GM21526 (cell line): ENCODE measurements around the gene SLC6A2.
A peak's percentile ranks its signal among the peaks of the same experiment; 100 is the strongest.
"Not testable (repeated sequence)": the region's sequence is repeated elsewhere in the genome, so short reads cannot be mapped to it uniquely, and the experiment has no call there.

Experiments used
- ATAC-seq: cut with Tn5 transposase; IDR thresholded peaks from one replicate; pipeline ENCODE4 v1.9.1; 2021; ENCODE audit warnings: moderate library complexity; ENCODE audit not compliant: unreplicated experiment, low FRiP score

SLC6A2 gene

DNA sequence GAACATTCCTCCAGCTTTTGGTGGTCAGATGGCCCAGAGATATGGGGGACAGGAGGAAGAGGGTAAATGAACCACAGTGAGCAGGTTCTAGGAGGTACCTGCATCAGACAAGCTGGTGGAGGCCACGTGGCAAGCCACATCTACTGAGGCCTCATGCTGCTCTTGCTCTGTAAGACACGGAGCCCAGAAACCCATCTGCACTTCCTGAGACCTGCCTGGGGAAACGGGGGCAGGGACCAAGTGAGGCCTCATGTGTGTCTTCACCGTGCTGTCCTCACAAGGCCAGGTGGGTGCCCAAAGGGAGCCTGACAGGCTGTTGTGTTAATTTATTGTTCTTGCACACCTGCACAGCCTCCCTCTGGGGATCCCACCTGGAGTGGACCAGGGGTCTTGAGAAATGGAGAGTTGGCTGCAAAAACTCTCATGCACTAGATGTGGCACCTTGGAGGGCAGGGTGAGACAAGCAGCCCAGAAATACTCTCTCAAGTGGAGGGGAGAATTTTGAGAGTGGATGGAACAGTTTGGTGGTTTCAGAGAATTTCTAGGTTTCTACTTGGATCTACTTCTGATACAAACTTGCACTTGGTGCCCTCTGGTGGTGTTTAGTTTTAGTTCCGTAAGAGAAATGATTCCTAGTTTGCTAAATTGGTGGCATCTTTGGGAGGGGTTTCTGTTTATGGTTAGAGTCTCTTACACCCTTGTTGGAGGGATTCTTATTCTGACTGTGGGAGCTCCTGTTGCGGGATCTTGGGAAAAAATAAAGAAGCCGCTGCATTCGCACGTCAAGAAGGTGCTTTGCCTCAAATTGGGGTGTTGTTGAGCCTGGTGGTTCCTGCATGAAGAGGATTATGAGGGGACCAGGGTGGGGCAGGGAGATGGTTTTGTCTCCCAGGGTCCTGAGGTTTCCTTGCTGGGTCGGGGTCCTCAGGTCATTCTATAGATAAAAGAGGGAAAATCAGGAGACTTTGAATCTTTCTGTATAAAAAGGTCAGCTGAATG lies 47.5 kb downstream of the SLC6A2 start:
- ATAC-seq, result no peak

DNA sequence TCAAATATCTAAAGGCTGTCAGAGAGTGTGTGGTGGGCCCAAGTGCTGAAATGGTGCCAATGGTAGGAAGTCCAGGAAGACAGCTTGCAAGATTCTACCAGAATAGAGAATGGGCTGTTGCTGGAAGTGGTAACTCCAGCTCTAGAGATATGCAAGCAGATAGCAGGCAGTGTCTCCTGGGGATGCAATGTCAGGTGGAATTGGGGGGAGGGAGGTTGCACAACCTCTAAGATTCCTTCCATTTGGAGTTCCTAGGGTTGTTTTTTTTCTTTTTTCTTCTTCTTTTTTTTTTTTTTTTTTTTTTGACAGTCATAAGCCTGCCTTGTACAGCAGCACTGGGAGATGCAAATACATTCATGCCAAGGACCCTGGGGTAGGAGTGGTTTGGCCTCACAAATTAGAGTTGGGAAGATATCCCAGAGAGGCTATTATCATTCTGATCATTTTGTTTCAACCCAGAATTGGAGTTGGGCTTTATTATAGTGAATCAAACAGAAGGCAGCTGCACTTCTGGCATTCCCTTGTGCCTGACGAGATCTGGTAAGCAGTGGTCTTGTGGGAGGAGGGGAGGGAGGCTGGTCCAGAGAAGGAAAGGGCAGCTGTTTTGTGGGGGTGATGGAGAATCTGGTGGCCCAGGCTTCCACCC lies 51.1 kb downstream of the SLC6A2 start:
- no peak for ATAC-seq

DNA sequence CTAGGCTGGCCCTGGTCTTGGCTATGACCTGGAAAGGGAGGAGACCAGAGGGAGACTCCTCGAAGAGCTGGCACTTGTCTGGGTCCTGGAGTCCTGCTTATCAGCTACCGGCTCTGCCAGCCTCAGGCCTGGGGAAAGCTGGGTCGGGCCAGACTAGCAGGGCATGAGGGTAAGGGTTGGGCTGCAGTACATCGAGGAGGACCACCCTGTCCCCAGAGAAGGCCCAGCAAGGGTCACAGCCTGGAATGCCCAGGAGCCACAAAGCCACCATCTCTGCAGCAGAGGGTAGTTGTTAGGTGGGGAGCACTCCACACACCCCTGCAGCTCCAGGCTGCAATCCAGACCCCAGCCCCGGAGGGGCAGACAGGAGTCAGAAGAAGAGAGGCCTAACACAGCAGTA lies 54.0 kb downstream of the SLC6A2 start:
- no peak for ATAC-seq

DNA sequence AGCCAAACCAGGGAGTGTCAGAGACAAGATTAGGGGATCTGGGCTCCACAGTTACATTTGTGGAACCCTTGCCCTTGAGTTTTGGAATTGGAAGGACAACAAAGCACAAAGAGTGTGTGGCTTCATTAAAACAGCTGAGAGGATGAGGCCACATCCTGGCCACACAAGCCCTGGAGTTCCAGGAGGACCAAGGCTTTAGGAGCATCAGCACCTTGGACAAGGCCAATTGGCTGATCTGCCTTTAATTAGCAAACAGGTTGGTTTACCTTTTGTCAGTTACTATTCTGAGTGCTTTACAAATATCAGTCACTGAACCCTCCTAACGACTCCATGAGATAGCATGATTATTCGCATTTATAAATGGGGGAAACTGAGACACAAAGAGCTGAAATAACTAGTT lies 54.7 kb downstream of the SLC6A2 start:
- no peak for ATAC-seq

DNA sequence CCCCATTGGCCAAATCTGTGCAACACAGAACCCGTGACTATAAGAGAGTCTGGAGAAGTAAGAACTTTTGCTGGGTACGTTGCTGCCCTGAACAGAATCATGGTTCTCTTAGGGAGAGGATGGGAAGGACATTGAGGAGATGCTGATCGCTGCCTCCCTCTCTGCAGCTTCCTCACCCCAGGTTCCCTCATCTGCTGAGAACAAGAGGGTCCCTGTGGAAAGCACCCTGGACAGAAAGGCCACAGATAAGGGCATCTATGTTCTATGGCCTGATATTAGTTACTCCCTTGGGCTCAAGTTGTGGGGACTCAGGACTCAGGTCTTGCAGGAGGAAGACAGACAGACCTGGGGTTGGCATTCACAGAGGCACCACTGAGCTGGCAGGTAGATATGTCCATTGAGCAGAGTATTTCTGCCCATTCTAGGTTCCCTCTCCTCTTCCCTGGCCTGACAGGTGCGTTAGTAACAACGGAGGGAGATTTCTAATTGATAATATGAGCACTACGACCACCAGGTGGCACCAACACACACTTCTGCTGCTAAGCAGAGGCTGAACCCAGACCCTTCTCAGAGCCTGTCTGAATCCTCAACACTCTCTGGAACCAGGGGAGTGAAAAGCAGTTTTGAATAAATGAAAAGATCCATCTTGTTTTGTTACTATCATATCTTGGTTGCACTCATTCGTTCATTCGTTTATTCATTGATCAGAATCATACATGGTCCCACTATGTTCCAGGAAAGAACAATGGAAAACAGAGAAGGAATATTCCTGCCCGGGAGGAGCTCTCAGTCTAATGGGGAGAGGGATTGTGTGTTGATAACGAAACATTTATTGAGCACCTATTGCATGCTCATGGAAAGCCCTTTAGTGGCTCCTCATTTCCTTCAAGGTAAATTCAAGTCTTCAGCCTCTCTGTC lies 56.4 kb downstream of the SLC6A2 start:
- ATAC-seq, result peak; percentile 63

DNA sequence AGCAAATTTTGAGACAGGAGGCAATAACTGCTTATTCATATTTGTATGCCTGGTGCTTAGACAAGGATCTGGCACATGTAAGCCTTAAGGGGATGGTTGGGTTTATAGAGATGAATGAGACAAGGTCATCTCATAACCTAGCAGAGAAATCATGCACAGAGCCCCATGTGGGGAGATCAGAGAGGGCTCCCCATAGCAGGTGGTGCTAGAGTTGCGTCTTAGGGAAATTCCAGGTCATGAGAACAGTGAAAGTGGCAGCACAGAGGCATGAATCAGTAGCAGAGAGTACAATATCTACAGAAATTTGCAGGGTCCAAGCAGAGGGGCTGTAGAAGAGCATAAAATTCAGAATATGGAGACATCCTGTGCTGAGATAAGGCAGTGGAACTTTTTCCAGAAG lies 57.3 kb downstream of the SLC6A2 start:
- no peak for ATAC-seq

DNA sequence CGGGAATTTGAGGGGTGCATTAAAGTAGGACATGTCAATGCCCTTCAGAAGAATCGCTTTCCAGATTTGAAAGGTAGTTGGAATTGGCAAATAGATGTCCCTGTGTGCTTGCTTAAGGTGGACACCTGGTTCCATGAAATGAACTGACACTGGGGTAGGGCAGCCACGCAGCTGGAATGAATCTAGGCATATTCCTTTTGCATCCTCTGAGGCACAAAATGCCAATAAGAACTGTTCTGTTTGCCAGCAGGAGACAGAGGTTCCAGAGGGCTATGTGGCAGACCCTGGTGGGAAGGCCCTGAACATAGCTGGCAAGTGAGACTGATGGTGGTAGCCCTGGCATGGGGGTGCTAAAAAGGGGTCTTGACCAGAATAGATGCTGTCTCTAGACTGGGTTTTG lies 61.5 kb downstream of the SLC6A2 start:
- no peak for ATAC-seq

DNA sequence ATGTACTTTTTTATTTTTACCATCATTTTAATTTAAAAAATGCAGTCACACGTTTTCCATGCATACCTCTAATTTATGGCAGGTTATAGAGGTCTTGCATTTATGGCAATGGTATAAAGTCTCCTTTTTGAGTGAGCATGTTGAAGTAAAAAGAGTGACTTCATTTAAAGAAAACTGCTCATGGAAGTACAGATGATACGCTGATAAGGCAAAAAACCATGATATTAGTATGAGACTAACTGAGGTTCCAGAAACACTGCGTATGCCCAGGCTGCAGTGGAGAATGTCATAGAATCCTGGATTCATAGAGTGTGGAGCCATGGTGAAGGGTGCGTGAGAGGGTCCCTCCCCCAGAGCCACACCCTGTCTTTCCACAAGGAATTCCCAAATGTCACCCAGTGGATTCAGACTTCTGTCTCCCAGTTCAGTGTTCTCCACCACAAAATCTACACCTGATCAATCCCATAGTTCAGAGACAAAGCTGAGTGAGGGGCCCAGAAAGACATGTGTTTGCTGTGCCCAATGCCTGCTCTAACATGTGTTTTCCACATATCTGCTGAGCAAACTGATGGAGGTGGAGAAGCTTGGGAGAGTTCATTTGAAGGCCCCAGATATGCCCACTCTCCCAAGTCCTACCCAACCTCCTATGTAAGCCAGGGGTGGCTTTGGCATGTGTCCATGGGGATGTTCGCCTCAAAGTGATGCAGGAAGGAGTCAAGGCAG lies 69.4 kb downstream of the SLC6A2 start:
- ATAC-seq, result no peak

DNA sequence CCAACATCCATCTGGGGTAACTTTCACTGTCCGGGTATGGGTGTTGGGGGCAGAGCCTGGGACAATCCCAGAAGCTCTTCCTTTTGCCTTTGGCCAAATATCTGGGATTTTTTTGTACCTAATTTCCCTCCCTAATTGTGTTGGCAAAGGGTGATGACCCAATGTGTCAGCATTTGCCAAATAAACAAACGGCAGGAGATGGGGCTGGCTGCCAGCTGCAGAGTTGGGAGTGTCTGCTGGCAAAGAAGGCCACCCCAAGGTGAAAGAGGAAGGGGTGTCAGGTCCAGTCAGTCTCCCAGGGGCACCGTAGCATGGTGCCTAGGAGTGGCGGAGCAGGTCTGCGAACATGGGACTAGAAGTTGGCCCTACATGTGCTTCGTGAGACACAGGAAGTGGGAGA lies 73.0 kb downstream of the SLC6A2 start:
- no peak for ATAC-seq

DNA sequence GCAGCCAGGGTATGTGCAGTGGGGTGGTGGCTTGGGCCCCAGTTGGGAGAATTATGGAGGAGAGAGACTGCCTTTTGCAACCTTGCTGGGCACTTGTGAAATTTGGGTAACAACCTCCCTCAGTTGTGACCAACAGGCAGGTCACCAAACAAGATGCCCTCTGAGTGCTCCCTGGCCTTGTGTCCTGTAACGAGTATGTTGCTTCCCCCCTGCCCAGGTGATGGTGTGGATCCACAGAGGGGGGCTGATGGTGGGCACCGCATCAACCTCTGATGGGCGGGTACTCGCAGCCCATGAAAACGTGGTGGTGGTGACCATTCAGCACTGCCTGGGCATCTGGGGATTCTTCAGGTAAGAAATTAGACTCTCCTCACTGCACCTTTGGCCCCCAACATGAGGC lies 74.3 kb downstream of the SLC6A2 start:
- no peak for ATAC-seq

DNA sequence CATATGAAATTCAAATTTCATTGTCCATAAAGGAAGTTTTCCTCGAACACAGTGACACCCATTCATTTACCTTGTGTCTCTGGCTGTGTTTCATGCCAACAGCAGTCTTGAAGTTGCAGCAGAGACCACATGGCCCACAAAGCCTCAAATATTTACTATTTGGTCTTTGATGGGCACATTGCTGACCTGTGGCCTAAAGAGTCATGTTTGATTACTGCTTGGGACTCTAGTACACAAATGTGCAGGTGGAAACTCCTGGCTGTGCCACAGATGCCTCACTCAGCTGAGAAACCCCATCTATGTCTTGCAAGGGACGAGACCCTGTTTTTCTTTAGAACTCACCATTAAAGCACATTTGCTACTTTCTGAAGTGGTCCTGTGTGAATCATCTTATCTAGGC lies 76.7 kb downstream of the SLC6A2 start:
- no peak for ATAC-seq

DNA sequence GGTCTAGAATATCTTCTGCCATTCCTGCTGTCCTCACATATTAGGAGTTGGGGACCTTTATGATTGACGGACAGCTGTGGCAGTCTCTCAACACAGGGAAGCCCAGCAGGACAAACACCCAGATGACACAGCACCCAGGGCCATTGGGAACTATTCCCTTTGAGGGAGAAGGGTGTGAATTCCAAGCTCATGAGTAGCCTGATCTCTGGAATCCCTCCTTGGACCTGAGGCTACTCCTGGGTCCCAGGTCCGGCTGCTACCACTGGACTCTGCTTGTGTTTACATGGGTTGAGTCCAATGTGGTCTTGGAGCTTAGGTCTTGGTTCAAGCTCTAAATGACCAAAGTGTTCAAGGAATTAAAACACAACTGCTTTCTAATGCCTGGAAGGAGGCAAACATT lies 78.9 kb downstream of the SLC6A2 start:
- ATAC-seq, result no peak

DNA sequence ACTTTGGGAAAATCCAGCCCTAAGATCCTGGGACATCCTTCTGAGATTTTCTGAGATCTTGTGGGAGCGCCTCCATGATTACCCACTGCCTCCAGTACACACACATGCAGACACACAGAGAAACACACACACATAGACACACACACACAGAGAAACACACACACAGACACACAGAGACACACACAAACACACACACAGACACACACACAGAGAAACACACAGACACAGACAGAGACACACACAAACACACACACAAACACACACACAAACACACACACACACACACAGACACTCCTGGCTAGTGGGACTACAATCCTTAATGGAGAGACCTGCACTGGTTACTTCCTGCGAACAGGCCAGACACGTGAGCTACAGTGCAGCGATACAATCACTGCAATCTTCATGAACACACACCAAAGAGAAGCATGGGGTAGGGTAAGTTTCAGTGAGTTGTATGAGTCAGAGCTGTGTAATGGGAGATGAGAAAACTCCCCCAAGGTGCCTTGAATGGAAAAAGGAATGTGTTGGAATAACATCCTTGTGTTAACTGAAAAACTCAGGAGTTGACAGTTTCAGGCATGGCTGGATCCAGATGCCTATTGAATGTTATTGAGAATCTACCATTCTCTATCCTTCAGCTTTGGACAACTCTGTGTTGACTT lies 79.5 kb downstream of the SLC6A2 start:
- ATAC-seq, result no peak

DNA sequence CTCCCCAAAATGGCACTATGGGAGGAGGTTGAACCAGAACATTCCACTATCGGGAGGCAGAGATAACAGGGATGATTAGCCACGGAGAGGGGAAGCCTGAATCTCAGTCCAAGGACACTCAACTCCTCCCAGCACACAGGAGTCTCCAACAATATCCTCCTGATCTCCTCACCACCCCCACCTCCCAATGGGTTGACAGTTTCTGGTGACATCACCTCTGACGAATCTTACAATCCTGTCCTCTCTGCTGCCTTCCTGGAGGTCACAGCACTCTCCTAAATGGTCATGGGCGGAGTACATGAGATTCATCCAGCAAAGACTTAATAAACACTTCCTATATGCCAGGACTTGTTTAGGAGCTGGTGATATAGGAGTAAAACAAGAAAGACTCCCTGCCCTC lies 80.9 kb downstream of the SLC6A2 start:
- ATAC-seq, result no peak

DNA sequence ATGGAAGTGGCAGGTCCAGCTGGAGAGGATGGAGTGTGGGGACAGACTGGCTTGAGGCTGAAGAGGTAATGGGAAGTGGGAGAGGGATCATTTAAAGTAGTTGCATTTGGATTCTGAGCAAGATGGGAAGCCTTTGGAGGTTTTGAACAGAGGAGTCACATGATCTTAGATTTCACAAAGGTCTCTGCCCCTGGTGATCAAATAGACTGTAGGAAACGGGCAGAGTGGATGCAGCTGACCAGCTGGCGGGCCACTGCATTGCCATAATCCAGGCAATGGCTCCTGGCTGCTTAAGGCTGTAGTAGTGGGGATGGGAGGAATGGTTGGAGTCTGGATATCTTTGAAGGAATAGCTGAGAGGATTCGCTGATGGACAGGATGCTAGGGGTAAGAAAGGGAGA lies 81.5 kb downstream of the SLC6A2 start:
- ATAC-seq, result no peak

DNA sequence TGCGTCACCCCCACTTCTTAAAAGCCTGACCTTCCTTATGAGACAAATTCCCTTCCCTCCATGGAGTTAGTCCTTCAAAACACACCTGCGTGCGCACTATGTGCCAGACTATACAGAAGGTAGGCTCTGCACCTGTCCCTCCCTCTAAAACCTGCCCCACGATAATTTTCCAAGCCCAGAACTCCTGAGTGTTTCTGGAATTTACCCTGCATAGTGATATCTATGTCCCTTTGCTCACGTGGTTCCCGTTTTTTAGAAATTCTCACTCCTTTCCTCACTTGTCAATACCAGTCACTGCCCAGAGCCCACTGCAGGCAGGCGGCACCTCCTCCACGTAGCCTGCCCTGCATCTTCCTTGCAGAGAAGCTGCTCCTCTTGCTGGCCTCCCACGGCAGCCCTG lies 82.2 kb downstream of the SLC6A2 start:
- no peak for ATAC-seq

DNA sequence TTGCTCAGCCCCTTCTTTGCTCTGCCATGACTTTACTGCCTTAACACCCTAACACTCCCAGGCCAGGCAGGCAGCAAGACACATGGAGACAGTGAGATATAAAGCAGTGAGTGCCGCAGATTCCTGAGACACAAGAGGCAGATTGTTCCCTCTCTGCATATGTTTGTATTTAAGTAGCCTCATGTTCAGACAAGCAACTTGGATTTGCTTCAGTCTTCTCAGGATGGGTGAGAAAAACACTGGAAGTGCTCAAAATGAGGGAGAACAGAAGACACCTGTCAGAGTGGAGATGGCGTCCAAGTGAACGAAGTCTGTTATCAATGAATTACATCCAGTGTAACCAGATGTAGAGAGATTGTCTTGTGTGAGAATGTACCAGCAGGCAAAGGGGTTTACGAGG lies 90.3 kb downstream of the SLC6A2 start:
- no peak for ATAC-seq

DNA sequence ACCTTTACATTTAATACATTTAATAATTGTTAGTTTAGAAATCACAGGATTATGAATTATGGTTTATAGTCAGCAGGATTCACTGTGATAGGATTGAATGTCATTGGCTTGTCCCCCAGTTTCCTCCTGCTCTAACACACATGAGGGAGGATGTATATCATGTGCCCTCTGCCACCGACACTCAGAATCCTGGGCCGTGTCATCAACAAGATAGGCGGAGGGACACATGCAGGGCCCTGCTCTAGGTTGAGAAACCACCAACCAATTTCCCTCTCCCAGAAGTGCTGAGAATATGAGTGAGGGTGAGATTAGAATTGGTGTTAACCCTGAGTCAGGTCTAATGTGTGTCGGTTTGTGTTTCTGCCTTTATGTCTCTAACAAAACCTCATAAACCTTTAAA lies 92.0 kb downstream of the SLC6A2 start:
- ATAC-seq, result no peak

DNA sequence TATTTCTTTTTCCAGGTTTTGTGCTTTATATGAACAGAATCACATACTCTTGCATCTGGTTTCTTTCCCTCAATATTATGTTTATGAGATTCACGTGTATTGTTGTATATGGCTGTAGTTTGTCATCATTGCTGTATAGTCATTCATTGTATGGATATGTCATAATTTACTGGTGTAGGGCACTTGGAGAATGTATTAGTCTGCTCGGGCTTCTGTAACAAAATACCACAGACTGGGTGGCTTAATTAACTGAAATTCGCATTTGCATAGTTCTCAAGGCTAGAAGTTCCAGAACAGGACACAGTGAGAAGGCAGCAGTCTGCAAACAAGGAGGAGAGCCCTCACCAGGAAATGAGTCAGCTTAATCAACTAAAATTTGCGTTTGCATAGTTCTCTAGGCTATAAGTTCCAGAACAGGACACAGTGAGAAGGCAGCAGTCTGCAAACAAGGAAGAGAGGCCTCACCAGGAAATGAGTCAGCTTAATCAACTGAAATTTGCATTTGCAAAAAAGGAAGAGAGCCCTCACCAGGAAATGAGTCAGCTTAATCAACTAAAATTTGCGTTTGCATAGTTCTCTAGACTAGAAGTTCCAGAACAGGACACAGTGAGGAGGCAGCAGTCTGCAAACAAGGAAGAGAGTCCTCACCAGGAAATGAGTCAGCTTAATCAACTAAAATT lies 96.8 kb downstream of the SLC6A2 start:
- not testable (repeated sequence) for ATAC-seq
